DND-41 (cell line): ENCODE measurements around the gene LRRC61.
"Not testable (repeated sequence)": the region's sequence is repeated elsewhere in the genome, so short reads cannot be mapped to it uniquely, and the experiment has no call there.

Experiments
- CTCF ChIP-seq: IDR thresholded peaks from 2 replicates; pipeline ENCODE4 v1.5.1; 2012; ENCODE audit warnings: borderline replicate concordance, low read length, moderate library complexity, mild to moderate bottlenecking; ENCODE audit not compliant: poor library complexity, severe bottlenecking; ENCODE audit errors: extremely low read depth
- EZH2 ChIP-seq: IDR thresholded peaks from 3 replicates; pipeline ENCODE4 v1.6.1; 2012; ENCODE audit warnings: borderline replicate concordance, low read depth, mild to moderate bottlenecking, moderate library complexity, low read length, inconsistent platforms; ENCODE audit not compliant: severe bottlenecking

DNA sequence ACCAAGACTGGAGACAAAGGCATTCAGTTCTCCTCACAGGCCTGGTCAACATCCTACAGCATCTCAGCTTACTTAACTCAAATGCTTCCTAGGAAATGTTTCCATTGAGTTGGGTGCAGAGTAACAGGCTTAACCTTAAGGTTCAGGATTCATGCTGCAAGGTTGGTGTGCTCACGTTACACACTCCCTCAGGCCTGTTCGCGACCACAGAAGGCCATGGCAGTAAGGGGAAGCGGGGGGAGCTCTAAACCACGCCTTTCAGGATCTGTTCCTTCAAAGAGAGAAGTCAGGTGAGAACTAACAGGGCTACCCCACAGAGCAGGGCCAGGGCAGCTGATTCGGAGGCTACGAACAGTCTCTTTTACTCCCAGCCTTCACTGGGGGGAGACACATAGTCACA is 35.3 kb upstream of the LRRC61 start:
- not testable (repeated sequence) for TF ChIP-seq CTCF, EZH2
